ENCODE data around the gene DMXL1.
"Not testable (repeated sequence)": the region's sequence is repeated elsewhere in the genome, so short reads cannot be mapped to it uniquely, and the experiment has no call there.

Gene DMXL1

DNA sequence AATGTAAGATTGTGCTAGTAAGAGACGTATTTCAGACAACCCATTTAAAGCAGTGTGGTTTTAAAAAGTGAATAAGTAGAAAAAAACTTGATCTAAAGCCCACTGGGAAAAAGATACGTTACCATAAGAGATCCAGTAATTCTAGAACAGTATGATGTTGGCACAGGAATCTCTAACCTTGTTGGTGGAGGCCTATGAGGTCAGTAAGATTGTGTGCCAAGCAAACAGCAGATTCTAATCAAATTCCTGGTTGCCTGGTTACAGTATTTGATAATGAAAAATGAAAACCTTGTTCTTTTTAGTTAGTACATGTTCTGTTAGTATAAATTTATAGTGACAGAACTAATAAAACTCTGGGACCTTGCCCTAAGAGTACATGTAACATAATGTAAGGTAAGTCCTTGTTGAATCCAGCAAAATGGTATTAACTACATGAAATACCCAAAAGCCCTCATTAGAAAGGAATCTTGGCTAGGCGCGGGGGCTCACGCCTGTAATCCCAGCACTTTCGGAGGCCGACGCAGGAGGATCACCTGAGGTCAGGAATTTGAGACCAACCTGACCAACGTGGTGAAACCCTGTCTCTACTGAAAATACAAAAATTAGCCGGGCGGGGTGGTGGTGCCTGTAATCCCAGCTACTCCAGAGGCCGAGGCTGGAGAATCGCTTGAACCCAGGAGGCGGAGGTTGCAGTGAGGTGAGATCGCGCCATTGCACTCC is 33.2 kb upstream of the DMXL1 start:
- no peak for TF ChIP-seq POLR2A (IDR thresholded peaks at IDR 0.05; ENCODE audit: low read depth, low read length)
- FAIRE-seq (no peak), DNase-seq (ENCODE audit: insufficient read length, low spot score) (no peak)

- no peak for FAIRE-seq
- TF ChIP-seq POLR2A (IDR thresholded peaks at IDR 0.05; ENCODE audit: low read depth, low read length) = no peak
- DNase-seq (ENCODE audit: insufficient read length, low spot score) = no peak
These were observed 22.6 kb upstream of the DMXL1 start for GRCh38 chr5:119048246-119048645.

DNA sequence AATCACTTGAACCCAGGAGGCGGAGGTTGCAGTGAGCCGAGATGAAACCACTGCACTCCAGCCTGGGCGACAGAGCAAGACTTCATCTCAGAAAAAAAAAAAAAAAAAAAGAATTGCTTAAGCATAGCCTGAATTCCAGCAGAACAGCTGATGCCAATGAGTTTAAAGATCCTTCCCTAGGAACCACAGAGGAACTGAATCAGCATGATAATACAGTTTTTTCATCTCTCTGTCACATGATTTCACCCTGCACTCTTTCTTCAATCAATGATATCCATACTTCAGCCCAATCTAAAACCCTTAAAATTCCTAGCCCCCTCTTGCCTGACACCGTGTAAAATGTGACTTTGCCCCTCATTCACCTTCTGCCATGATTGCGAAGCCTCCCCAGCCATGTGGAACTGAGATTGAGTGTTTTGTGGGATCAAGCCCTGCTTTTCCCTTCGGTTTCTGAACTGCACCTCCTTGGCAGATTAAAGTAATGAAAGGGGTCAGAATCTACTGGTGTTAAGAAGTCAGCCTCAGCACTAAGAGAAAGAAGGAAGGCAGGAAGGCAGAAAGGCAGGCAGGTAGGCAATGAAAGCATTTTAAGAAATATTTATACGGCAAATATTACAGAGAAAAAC is 20.9 kb upstream of the DMXL1 start:
- DNase-seq (ENCODE audit: insufficient read length, low spot score) = peak; percentile 16
- peak; percentile 53 for FAIRE-seq
- no peak for TF ChIP-seq POLR2A (IDR thresholded peaks at IDR 0.05; ENCODE audit: low read depth, low read length)

DNA sequence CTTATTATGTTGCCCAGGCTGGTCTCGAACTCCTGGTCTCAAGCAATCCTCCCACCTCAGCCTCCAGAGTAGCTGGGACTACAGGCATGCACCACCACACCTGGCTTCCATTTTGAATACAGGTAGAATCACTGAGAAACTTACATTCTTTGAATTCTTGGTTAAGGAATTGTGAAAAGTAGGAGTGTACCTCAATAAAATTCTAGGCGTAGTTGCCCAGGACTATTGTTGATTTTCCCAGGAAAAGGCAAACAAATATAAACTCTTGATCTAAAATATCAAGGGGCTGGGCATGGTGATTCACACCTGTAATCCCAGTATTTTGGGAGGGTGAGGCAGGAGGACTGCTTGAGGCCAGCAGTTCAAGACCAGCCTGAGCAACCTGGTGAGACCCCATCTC is 16.8 kb upstream of the DMXL1 start:
- FAIRE-seq = no peak
- DNase-seq (ENCODE audit: insufficient read length, low spot score) = no peak
- TF ChIP-seq POLR2A (IDR thresholded peaks at IDR 0.05; ENCODE audit: low read depth, low read length) = no peak

GRCh38 chr5:119055294-119055693 is 15.6 kb upstream of the DMXL1 start:
- no peak for FAIRE-seq
- TF ChIP-seq POLR2A (IDR thresholded peaks at IDR 0.05; ENCODE audit: low read depth, low read length) = no peak
- no peak for DNase-seq (ENCODE audit: insufficient read length, low spot score)

DNA sequence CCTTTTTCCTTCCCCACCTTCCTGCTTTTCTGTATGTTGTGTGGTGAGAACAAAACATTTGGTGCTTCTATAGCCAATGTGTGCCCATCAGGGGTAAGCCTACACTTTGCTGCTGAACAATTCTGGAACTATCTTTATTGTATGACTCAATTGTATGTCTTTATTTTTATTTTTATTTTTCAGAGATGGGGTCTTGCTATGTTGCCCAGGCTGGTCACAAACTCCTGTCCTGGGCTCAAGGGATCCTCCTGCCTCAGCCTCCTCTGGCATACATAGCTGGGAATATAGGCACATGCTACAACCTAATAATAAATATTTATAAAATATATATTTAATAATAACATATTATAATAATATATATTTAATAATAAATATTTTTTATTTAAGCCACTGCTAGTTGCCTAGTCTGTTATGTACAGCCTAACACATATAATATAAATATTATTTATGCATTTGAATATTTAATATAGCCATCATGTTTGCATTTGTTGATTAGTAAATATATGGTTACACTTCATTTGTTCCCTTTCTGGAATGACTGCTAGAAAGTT is 11.8 kb upstream of the DMXL1 start:
- no peak for TF ChIP-seq POLR2A (IDR thresholded peaks at IDR 0.05; ENCODE audit: low read depth, low read length)
- no peak for FAIRE-seq

GRCh38 chr5:119059740-119060255 is 11.1 kb upstream of the DMXL1 start:
- TF ChIP-seq POLR2A (IDR thresholded peaks at IDR 0.05; ENCODE audit: low read depth, low read length) = no peak
- DNase-seq (ENCODE audit: insufficient read length, low spot score) = no peak
- no peak for FAIRE-seq

More for the DNA sequence above, 11.8 kb upstream of the DMXL1 start:
- DNase-seq (ENCODE audit: insufficient read length, low spot score) = no peak

- peak; percentile 36 for FAIRE-seq
- no peak for TF ChIP-seq POLR2A (IDR thresholded peaks at IDR 0.05; ENCODE audit: low read depth, low read length)
- DNase-seq (ENCODE audit: insufficient read length, low spot score) = no peak
These were observed 7.1 kb upstream of the DMXL1 start for GRCh38 chr5:119063579-119064379.

DNA sequence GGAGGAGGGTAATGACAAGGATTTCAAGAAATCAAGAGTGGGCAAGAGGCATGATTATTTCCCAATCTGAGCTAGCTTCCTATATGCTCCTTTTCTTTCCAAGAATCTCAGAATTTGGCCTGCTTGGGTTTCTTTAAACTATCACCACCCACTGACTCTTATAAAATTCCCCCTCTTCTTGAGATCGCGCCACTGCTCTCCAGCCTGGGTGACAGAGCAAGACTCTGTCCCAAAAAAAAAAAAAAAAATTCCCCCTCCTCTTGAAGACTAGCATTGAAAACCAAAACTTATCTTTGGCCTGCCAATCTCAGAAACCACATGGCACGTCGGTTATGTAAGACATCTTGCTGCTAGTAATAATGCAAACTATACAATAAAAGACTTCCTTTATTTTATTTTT is 3.4 kb upstream of the DMXL1 start:
- FAIRE-seq = no peak
- DNase-seq (ENCODE audit: insufficient read length, low spot score) = no peak
- TF ChIP-seq POLR2A (IDR thresholded peaks at IDR 0.05; ENCODE audit: low read depth, low read length) = no peak

DNA sequence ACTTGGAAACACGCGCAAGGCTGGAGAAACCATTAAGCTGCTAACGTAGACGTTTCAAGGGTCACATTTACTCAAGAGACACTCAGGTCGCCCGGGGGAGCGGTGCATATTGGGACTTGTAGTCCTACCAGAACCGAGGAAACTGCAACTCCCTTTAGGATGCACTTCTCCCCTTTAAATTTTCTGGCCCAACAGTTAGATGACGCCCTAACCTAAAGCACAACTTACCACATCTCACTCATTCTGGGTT is 384 bp upstream of the DMXL1 start:
- no peak for FAIRE-seq
- 0 out of 2 replicates have a peak, but pooled peaks have one; percentile 23 for TF ChIP-seq POLR2A (IDR thresholded peaks at IDR 0.05; ENCODE audit: low read depth, low read length)
- no peak for DNase-seq (ENCODE audit: insufficient read length, low spot score)

- DNase-seq (ENCODE audit: insufficient read length, low spot score) = no peak
- no peak for TF ChIP-seq POLR2A (IDR thresholded peaks at IDR 0.05; ENCODE audit: low read depth, low read length)
- FAIRE-seq = no peak
These were observed 691 bp downstream of the DMXL1 start for GRCh38 chr5:119071561-119071995.

GRCh38 chr5:119072496-119072895 is 1.6 kb downstream of the DMXL1 start:
- TF ChIP-seq POLR2A (IDR thresholded peaks at IDR 0.05; ENCODE audit: low read depth, low read length) = no peak
- no peak for FAIRE-seq
- no peak for DNase-seq (ENCODE audit: insufficient read length, low spot score)

DNA sequence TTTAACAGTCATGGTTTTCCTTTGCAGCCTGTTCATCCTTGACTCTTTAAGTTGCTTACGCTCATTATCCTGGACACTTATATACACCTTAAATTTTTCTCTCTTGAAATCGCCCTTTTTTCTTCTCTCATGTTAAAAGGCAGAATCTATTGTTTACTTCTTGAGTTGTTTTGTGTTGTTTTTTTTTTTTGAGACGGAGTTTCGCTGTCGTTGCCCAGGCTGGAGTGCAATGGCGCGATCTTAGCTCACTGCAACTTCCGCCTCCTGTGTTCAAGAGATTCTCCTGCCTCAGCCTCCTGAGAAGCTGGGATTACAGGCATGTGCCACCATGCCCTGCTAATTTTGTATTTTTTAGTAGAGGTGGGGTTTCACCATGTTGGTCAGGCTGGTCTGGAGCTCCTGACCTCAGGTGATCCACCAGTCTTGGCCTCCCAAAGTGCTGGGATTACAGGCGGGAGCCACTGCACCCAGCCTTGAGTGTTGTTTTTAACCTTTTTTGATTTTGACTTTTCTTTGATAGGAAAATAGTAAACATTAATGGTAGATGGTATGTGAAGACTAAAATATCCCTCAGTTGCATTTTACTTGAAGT is 3.0 kb downstream of the DMXL1 start:
- not testable (repeated sequence) for FAIRE-seq; DNase-seq (ENCODE audit: insufficient read length, low spot score)

GRCh38 chr5:119074419-119074818 is 3.5 kb downstream of the DMXL1 start:
- no peak for FAIRE-seq
- DNase-seq (ENCODE audit: insufficient read length, low spot score) = no peak
- TF ChIP-seq POLR2A (IDR thresholded peaks at IDR 0.05; ENCODE audit: low read depth, low read length) = no peak

DNA sequence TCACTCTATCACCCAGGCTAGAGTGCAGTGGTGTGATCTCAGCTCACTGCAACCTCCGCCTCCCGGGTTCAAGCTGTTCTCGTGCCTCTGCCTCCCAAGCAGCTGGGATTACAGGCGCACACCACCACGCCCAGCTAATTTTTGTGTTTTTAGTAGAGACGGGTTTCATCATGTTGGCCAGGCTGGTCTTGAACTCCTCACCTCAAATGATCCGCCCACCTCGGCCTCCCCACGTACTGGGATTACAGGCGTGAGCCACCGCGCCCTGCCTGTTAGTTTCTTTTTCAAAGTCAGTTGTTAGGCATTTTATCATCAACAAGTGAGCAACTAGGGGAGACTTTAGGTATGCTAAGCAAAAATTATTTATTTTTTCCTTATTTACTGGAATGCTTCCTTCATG is 4.4 kb downstream of the DMXL1 start:
- not testable (repeated sequence) for DNase-seq (ENCODE audit: insufficient read length, low spot score); FAIRE-seq
